NCI-H1417 treated with DMSO at 0.1 percent for 48 hours (cell line): ENCODE results near the gene STRA8.

Experiments used
- DNase-seq: peaks from one replicate; lab custom pipeline; 2025; lab: John Stamatoyannopoulos, UW

The STRA8 gene

GRCh38 chr7:135269921-135270320, 36.3 kb downstream of the STRA8 start:
- DNase-seq: no peak

- DNase-seq: no peak
Observed at GRCh38 chr7:135270577-135271254, 37.1 kb downstream of the STRA8 start.

- no peak for DNase-seq
Observed at GRCh38 chr7:135271255-135271615, 37.6 kb downstream of the STRA8 start.

- no peak for DNase-seq
Observed at GRCh38 chr7:135272303-135272702, 38.7 kb downstream of the STRA8 start.

GRCh38 chr7:135273581-135273980, 39.9 kb downstream of the STRA8 start:
- no peak for DNase-seq

GRCh38 chr7:135274495-135275268, 41.0 kb downstream of the STRA8 start:
- DNase-seq: peak; percentile 48

- DNase-seq: no peak
Observed at GRCh38 chr7:135275971-135276580, 42.4 kb downstream of the STRA8 start.

- no peak for DNase-seq
Observed at GRCh38 chr7:135277161-135277560, 43.5 kb downstream of the STRA8 start.

GRCh38 chr7:135281363-135281949, 47.8 kb downstream of the STRA8 start:
- DNase-seq: peak; percentile 33

- DNase-seq: no peak
Observed at GRCh38 chr7:135282561-135283254, 49.1 kb downstream of the STRA8 start.

- DNase-seq: no peak
Observed at GRCh38 chr7:135283959-135284638, 50.5 kb downstream of the STRA8 start.

- DNase-seq: no peak
Observed at GRCh38 chr7:135285547-135286233, 52.1 kb downstream of the STRA8 start.

- no peak for DNase-seq
Observed at GRCh38 chr7:135286876-135287275, 53.2 kb downstream of the STRA8 start.

- no peak for DNase-seq
Observed at GRCh38 chr7:135290594-135290993, 57.0 kb downstream of the STRA8 start.

- DNase-seq: peak; percentile 9
Observed at GRCh38 chr7:135291809-135292253, 58.2 kb downstream of the STRA8 start.

GRCh38 chr7:135299235-135299634, 65.6 kb downstream of the STRA8 start:
- DNase-seq: no peak

GRCh38 chr7:135300913-135301765, 67.5 kb downstream of the STRA8 start:
- DNase-seq: no peak
